Mucosa of gallbladder (tissue), 1 donor: Measurements from ENCODE around the gene HYLS1. TPM values are rescaled to one million over a fixed set of nuclear protein-coding genes. Genes with fewer than 3 reads are reported as not detected.

Source experiments
- DNase-seq: peaks from one replicate; pipeline ENCODE4 v3.0.0-alpha.2; 2020; ENCODE audit warnings: low spot score
- total RNA-seq: library from RNA; stranded (reverse); gene quantifications from one replicate; pipeline ENCODE4 v1.2.1, GENCODE V29; 2021
- donor health status: DM: no; HTN: no; CAD: no.

The HYLS1 gene
- total RNA-seq, 1 donor from 2014 or later: 4.8 TPM

GRCh38 chr11:125948278-125949051, 61.0 kb downstream of the HYLS1 start:
- DNase-seq: no peak

GRCh38 chr11:125949271-125950177, 62.1 kb downstream of the HYLS1 start:
- no peak for DNase-seq

GRCh38 chr11:125950178-125950490, 62.7 kb downstream of the HYLS1 start:
- no peak for DNase-seq

Other genes starting within 250 kb of the HYLS1 start
- gene ACRV1, start 206.8 kb upstream of the HYLS1 start, total RNA-seq: not detected
- gene PATE1, start 141.4 kb upstream of the HYLS1 start, total RNA-seq: not detected
- gene PATE2, start 108.8 kb upstream of the HYLS1 start, total RNA-seq: not detected
- not detected for gene PATE3, start 99.5 kb upstream of the HYLS1 start, total RNA-seq
- not detected for gene PATE4, start 54.4 kb upstream of the HYLS1 start, total RNA-seq
- gene PUS3, start 15.5 kb downstream of the HYLS1 start, total RNA-seq: 7.4 TPM
- 0.29 TPM for gene DDX25, start 16.8 kb downstream of the HYLS1 start, total RNA-seq
- gene VSIG10L2, start 58.4 kb downstream of the HYLS1 start, total RNA-seq: not detected
- 25.8 TPM for gene CDON, start 175.2 kb downstream of the HYLS1 start, total RNA-seq